Measurements from ENCODE around the gene RAB5IF.
A peak's percentile ranks its signal among the peaks of the same experiment; 100 is the strongest.
"Not testable (repeated sequence)": the region's sequence is repeated elsewhere in the genome, so short reads cannot be mapped to it uniquely, and the experiment has no call there.

RAB5IF gene, protein sequence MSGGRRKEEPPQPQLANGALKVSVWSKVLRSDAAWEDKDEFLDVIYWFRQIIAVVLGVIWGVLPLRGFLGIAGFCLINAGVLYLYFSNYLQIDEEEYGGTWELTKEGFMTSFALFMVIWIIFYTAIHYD

DNA sequence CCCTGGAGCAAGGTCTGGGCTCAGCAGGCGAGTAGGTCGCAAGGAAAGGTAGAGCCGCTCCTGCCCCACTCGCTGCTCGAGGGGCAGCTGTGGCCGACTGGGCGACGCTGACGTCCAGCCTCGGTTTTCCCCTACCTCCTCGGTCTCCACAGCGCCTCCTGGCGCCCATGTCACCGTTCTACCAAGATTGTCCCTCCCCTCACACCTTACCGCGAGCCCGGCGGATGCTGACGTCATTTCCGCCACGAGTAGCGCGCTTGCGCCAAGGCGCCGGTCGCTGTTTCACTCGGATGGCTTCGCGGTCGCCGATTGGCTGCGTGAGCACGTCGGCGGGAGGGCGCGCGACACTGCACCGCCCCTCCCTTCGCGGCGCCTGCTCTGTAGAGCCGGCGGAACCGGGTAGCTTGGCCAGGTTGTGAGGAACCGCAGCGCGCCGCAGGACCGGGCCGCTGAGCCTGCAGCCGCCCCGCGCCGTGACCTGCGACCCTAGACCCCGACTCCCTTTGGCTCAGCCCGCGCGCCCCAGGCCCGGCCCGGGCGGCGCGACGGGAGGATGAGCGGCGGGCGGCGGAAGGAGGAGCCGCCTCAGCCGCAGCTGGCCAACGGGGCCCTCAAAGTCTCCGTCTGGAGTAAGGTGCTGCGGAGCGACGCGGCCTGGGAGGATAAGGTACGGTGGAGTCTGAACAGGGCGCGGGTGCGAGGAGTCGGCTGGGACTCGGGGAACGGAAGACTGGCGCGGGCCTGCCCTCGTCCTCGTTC, at the start of gene RAB5IF:
Gene RAB5IF, plus strand, starts transcription at position 381 of the 759 bp plus-strand sequence. Its CDS starts 173 bp downstream, at position 554.
- Histone ChIP-seq H3K27ac (peak within 1 kb of the TSS; percentile 76 to 77), H3K36me3 (peaks cover 19 to 30% (median 19%) of the 10 kb centered on the region in 3 donors), H3K9me3 (no peaks in the 10 kb centered on the region), H3K4me1 (peaks cover 0 to 24% (median 18%) of the 10 kb centered on the region in 4 donors), H3K27me3 (no peaks in the 10 kb centered on the region), H3K4me3 (peak within 1 kb of the TSS; percentile 75 to 99)
- TF ChIP-seq, protein P1, sequence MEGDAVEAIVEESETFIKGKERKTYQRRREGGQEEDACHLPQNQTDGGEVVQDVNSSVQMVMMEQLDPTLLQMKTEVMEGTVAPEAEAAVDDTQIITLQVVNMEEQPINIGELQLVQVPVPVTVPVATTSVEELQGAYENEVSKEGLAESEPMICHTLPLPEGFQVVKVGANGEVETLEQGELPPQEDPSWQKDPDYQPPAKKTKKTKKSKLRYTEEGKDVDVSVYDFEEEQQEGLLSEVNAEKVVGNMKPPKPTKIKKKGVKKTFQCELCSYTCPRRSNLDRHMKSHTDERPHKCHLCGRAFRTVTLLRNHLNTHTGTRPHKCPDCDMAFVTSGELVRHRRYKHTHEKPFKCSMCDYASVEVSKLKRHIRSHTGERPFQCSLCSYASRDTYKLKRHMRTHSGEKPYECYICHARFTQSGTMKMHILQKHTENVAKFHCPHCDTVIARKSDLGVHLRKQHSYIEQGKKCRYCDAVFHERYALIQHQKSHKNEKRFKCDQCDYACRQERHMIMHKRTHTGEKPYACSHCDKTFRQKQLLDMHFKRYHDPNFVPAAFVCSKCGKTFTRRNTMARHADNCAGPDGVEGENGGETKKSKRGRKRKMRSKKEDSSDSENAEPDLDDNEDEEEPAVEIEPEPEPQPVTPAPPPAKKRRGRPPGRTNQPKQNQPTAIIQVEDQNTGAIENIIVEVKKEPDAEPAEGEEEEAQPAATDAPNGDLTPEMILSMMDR (IDR thresholded peaks at IDR 0.05): peak; percentile 85 to 94
- intact Hi-C loops (cut with DNase I; ENCODE audit: low total_unique reads): loop anchor here (2.0 to 10.0 kb wide), 2 partner anchors 33 to 51 kb away; partner anchors contain the start of gene TGIF2
- peak; percentile 98 to 99 for DNase-seq

DNA sequence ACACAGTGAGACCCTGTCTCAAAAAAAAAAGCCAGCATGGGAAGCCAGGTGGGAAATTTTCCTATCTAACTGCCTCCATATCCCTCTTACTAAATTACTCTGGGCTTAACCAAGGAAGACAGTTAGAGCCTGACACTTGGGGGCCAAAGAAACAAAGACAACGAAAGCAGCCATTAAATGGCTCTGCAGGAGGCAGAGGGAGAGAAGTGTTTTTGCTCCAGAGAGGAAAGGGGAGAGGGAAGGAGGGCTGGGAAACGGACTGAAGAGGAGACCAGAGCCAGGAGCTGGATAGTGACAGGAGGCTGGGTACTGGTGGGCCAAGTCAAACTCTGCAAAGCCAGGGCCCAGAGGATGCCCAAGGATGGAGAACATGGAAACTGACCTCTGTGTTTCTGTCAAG, 42.9 kb upstream of the RAB5IF start:
- H3K9me3 ChIP-seq: peaks cover 0 to 7% (median 0%) of the 10 kb centered on the region in 3 donors
- H3K27ac ChIP-seq: no peak overlapping the region
- no peak for DNase-seq
- H3K27me3 ChIP-seq: no peaks in the 10 kb centered on the region
- no peaks in the 10 kb centered on the region for H3K36me3 ChIP-seq
- H3K4me1 ChIP-seq: no peaks in the 10 kb centered on the region
- intact Hi-C loops (cut with DNase I; ENCODE audit: low total_unique reads): no loop called here
- TF ChIP-seq, protein P1 (IDR thresholded peaks at IDR 0.05): no peak
- H3K4me3 ChIP-seq: no peak overlapping the region

DNA sequence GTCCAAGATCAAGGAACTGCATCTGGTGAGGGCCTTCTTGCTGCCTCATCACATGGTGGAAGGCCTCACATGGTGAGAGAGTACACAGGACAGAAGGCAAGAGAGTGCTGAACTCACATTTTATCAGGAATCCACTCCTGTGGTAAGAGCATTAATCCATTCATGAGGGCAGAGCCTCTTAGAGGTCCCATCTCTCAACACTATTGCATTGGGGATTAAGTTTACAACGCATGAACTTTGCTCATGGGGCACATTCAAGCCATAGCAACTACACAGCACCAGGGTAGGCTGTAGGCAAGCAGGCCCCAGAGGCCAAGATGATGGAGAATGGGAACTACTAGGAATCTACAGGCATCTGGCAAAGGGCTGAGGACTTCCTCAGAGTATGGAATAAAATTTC, 42.2 kb upstream of the RAB5IF start:
- peaks cover 0 to 7% (median 0%) of the 10 kb centered on the region in 3 donors for H3K9me3 ChIP-seq

DNA sequence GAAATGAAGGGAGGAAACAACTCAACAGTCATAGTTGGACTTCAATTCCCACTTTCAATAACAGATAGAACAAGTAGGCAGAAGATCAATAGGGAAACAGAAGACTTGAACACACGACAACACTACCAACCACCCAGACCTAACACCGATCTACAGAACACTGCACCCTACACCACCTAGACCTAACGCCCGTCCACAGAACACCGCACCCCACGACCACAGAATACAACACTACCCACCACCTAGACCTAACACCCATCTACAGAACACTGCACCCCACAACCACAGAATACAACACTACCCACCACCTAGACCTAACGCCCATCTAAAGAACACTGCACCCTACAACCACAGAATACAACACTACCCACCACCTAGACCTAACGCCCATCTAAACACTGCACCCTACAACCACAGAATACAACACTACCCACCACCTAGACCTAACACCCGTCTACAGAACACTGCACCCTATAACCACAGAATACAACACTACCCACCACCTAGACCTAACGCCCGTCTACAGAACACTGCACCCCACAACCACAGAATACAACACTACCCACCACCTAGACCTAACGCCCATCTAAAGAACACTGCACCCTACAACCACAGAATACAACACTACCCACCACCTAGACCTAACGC, 41.4 kb upstream of the RAB5IF start:
- H3K4me3 ChIP-seq; intact Hi-C loops (cut with DNase I; ENCODE audit: low total_unique reads); H3K27me3 ChIP-seq; DNase-seq; H3K4me1 ChIP-seq; H3K9me3 ChIP-seq; H3K27ac ChIP-seq; H3K36me3 ChIP-seq: not testable (repeated sequence)

More for the DNA sequence above, 42.2 kb upstream of the RAB5IF start:
- Histone ChIP-seq H3K36me3 (no peaks in the 10 kb centered on the region), H3K4me1 (no peaks in the 10 kb centered on the region), H3K4me3 (no peak overlapping the region), H3K27ac (no peak overlapping the region), H3K27me3 (no peaks in the 10 kb centered on the region)
- TF ChIP-seq, protein P1 (IDR thresholded peaks at IDR 0.05): no peak
- DNase-seq: no peak
- intact Hi-C loops (cut with DNase I; ENCODE audit: low total_unique reads): no loop called here

DNA sequence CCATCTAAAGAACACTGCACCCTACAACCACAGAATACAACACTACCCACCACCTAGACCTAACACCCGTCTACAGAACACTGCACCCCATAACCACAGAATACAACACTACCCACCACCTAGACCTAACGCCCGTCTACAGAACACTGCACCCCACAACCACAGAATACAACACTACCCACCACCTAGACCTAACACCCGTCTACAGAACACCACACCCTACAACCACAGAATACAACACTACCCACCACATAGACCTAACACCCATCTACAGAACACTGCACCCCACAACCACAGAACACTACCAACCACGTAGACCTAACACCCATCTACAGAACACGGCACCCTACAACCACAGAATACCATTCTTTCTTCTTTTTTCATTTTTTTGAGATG, 40.9 kb upstream of the RAB5IF start:
- H3K4me1 ChIP-seq: not testable (repeated sequence)

DNA sequence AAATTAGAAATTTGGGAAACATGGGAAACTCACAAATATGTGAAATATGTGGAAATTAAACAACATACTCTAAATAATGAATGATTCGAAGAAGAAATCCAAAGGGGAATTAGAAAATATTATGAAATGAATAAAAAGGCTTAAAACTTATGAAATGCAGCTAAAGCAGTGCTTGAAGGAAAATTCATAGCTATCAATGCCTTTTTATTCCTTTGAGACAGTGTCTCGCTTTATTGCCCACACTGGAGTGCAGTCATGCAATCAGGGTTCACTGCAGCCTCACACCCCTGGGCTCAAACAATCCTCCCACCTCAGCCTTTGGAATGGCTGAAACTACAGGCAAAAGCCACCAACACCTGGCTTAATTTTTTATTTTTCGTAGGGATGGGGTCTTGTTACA, 40.1 kb upstream of the RAB5IF start:
- DNase-seq: no peak
- TF ChIP-seq, protein P1 (IDR thresholded peaks at IDR 0.05): no peak

More for the DNA sequence above, 40.9 kb upstream of the RAB5IF start:
- H3K27ac ChIP-seq; H3K4me3 ChIP-seq; H3K36me3 ChIP-seq; DNase-seq; intact Hi-C loops (cut with DNase I; ENCODE audit: low total_unique reads); H3K9me3 ChIP-seq; H3K27me3 ChIP-seq: not testable (repeated sequence)

More for the DNA sequence above, 40.1 kb upstream of the RAB5IF start:
- Histone ChIP-seq H3K27me3 (no peaks in the 10 kb centered on the region), H3K4me1 (no peaks in the 10 kb centered on the region), H3K4me3 (no peak overlapping the region), H3K27ac (no peak overlapping the region), H3K9me3 (peaks cover 0 to 7% (median 0%) of the 10 kb centered on the region in 3 donors), H3K36me3 (no peaks in the 10 kb centered on the region)
- intact Hi-C loops (cut with DNase I; ENCODE audit: low total_unique reads): no loop called here

Data from tibial artery (tissue), 4 donors.